CD14-positive monocyte (primary cell): ENCODE data around the gene VAT1L. TPM values are rescaled to one million over a fixed set of nuclear protein-coding genes. Genes with fewer than 3 reads are reported as not detected.

Experiments
- DNase-seq, 3 donors: peaks; one replicate each; pipeline ENCODE4 v3.0.0-alpha.2; 2011 to 2022
- H2AFZ ChIP-seq: 2 replicates; pipeline ENCODE4 v1.6.0; 2012; ENCODE audit warnings: mild to moderate bottlenecking, low read depth, low read length, inconsistent platforms; ENCODE audit not compliant: insufficient read depth, poor library complexity, severe bottlenecking
- H3K27ac ChIP-seq, 2 donors: 1 replicate in 1 of 2; 2 replicates in 1 of 2; pipeline ENCODE4 v1.5.1; 2012 to 2013; ENCODE audit warnings: low read length in 2 of 2, control low read depth in 1 of 2, inconsistent platforms in 1 of 2, low read depth in 1 of 2, mild to moderate bottlenecking in 1 of 2
- H3K27me3 ChIP-seq, 2 donors: one replicate each; pipeline versions ENCODE4 v1.6.0 to v1.6.1; 2011 to 2013; ENCODE audit warnings: low read length in 2 of 2; ENCODE audit not compliant: control insufficient read depth in 2 of 2, insufficient read depth in 2 of 2
- H3K36me3 ChIP-seq, 2 donors: replicated peaks in 1 of 2; 1 replicate in 1 of 2; 2 replicates in 1 of 2; pipeline versions ENCODE4 v1.5.1 to v1.6.1; 2012 to 2013; ENCODE audit warnings: low read length in 2 of 2, control low read depth in 1 of 2, inconsistent platforms in 1 of 2, mild to moderate bottlenecking in 1 of 2; ENCODE audit not compliant: insufficient read depth in 2 of 2, control insufficient read depth in 1 of 2
- H3K4me1 ChIP-seq, 2 donors: 1 replicate in 1 of 2; 2 replicates in 1 of 2; pipeline versions ENCODE4 v1.5.1 to v1.6.1; 2012 to 2013; ENCODE audit warnings: low read length in 2 of 2, control low read depth in 1 of 2, inconsistent platforms in 1 of 2, mild to moderate bottlenecking in 1 of 2, moderate library complexity in 1 of 2; ENCODE audit not compliant: insufficient read depth in 2 of 2, control insufficient read depth in 1 of 2
- H3K4me2 ChIP-seq: replicated peaks from 2 replicates; pipeline ENCODE3; 2012; ENCODE audit warnings: low read length, moderate library complexity, mild to moderate bottlenecking; ENCODE audit not compliant: poor library complexity, severe bottlenecking; ENCODE audit errors: extremely low read depth
- H3K4me3 ChIP-seq, 3 experiments: fragments of 200-600 bp in 1 of 3; sonication (generic) in 1 of 3; replicated peaks in 1 of 3; 1 replicate in 2 of 3; 2 replicates in 1 of 3; pipeline ENCODE4 v1.5.1; 2011 to 2013; ENCODE audit warnings: low read length in 3 of 3, mild to moderate bottlenecking in 3 of 3, control low read depth in 2 of 3, low read depth in 2 of 3, inconsistent platforms in 1 of 3, moderate library complexity in 1 of 3
- H3K79me2 ChIP-seq: 2 replicates; pipeline ENCODE4 v1.6.0; 2012; ENCODE audit warnings: mild to moderate bottlenecking, control low read depth, inconsistent platforms, low read length, moderate library complexity; ENCODE audit not compliant: insufficient read depth
- H3K9ac ChIP-seq: 2 replicates; pipeline ENCODE4 v1.6.0; 2017; ENCODE audit warnings: low read length, mild to moderate bottlenecking; ENCODE audit not compliant: insufficient read depth, poor library complexity, severe bottlenecking
- H3K9me3 ChIP-seq, 2 donors: replicated peaks in 1 of 2; 1 replicate in 1 of 2; 2 replicates in 1 of 2; pipeline versions ENCODE4 v1.5.1 to v1.6.1; 2012 to 2013; ENCODE audit warnings: low read length in 2 of 2, control low read depth in 1 of 2; ENCODE audit not compliant: control insufficient read depth in 1 of 2, insufficient read depth in 1 of 2
- H4K20me1 ChIP-seq: 2 replicates; pipeline ENCODE4 v1.6.0; 2012; ENCODE audit warnings: mild to moderate bottlenecking, low read length, control low read depth, moderate library complexity; ENCODE audit not compliant: insufficient read depth
- H3K27ac Mint-ChIP-seq, 7 donors: one replicate each; pipeline ENCODE4 v1.8.0; 2020; ENCODE audit warnings: mild to moderate bottlenecking in 7 of 7, mixed read lengths in 7 of 7, moderate library complexity in 6 of 7, inconsistent platforms in 2 of 7
- H3K27me3 Mint-ChIP-seq, 3 donors: one replicate each; pipeline ENCODE4 v1.8.0; 2021 to 2022; ENCODE audit warnings: low read depth in 3 of 3, mild to moderate bottlenecking in 3 of 3, mixed read lengths in 3 of 3, moderate library complexity in 3 of 3, inconsistent platforms in 1 of 3
- H3K36me3 Mint-ChIP-seq, 2 donors: one replicate each; pipeline ENCODE4 v1.8.0; 2020; ENCODE audit warnings: mixed read lengths in 2 of 2, inconsistent platforms in 1 of 2, mild to moderate bottlenecking in 1 of 2
- H3K4me1 Mint-ChIP-seq: one replicate; pipeline ENCODE4 v1.8.0; 2020; ENCODE audit warnings: mild to moderate bottlenecking, mixed read lengths
- H3K4me3 Mint-ChIP-seq, 2 donors: one replicate each; pipeline ENCODE4 v1.8.0; 2020; ENCODE audit warnings: mild to moderate bottlenecking in 2 of 2, mixed read lengths in 2 of 2, moderate library complexity in 1 of 2
- H3K9me3 Mint-ChIP-seq, 7 donors: one replicate each; pipeline ENCODE4 v1.8.0; 2020 to 2022; ENCODE audit warnings: mixed read lengths in 7 of 7, mild to moderate bottlenecking in 6 of 7, moderate library complexity in 6 of 7, inconsistent platforms in 2 of 7
- WGBS: methylation state at CpG from one replicate; pipeline ENCODE4 v1.1.5; 2013; ENCODE audit warnings: missing lambda C conversion rate; ENCODE audit not compliant: insufficient coverage; 5-methylcytosine and 5-hydroxymethylcytosine counted together
- intact Hi-C, 2 donors: fragments of 100-400 bp; cut with micrococcal nuclease; formaldehyde crosslinking; loops; one replicate each; pipeline versions ENCODE4 v1.15.0 to v1.15.1; 2023
- polyA plus RNA-seq, 3 donors: library from polyadenylated mRNA; depleted of rRNA in 1 of 3; unstranded in 2 of 3; stranded (reverse) in 1 of 3; fragments of 300-500 nt in 2 of 3; fragments of >200 nt in 1 of 3; fragmentation: Illumina TruSeq in 2 of 3; gene quantifications; 1 replicate in 2 of 3; 2 replicates in 1 of 3; pipeline ENCODE4 v1.2.3, GENCODE V29; 2012 to 2021
- TF ChIP-seq, protein P1 (sequence below): fragments of 200-600 bp; IDR thresholded peaks from one replicate; pipeline ENCODE4 v1.8.0; 2022; ENCODE audit warnings: antibody characterized with exemption, mild to moderate bottlenecking

The VAT1L gene
- polyA plus RNA-seq, 3 donors = not detected

DNA sequence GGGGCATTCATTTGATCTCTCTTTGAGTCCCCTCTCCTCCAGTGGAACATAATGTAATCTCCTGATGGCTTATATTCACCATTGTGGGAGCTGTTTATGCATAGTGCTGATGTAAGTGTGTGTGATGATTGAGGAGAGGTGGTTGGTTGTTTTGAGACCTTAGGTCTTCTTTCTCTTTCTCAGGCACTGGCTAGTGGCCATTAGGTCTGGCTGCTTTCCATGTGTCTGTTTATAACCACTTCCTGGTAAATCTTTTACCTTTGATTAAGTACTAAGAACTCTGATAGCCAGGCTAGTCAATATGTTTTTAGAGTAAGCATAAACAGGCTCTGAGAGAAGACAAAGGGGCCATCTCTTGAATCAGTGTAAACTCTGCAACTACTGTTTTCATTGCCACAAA lies 27.9 kb downstream of the VAT1L start:
- no peaks in the 10 kb centered on the region for H3K4me1 ChIP-seq
- TF ChIP-seq, protein P1, sequence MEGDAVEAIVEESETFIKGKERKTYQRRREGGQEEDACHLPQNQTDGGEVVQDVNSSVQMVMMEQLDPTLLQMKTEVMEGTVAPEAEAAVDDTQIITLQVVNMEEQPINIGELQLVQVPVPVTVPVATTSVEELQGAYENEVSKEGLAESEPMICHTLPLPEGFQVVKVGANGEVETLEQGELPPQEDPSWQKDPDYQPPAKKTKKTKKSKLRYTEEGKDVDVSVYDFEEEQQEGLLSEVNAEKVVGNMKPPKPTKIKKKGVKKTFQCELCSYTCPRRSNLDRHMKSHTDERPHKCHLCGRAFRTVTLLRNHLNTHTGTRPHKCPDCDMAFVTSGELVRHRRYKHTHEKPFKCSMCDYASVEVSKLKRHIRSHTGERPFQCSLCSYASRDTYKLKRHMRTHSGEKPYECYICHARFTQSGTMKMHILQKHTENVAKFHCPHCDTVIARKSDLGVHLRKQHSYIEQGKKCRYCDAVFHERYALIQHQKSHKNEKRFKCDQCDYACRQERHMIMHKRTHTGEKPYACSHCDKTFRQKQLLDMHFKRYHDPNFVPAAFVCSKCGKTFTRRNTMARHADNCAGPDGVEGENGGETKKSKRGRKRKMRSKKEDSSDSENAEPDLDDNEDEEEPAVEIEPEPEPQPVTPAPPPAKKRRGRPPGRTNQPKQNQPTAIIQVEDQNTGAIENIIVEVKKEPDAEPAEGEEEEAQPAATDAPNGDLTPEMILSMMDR = no peak
- H3K27me3 ChIP-seq = no peaks in the 10 kb centered on the region
- H3K27me3 Mint-ChIP-seq = peaks cover 0 to 1% (median 0%) of the 10 kb centered on the region in 3 donors
- H3K27ac Mint-ChIP-seq = no peak overlapping the region
- H3K9me3 Mint-ChIP-seq = peaks cover 0 to 3% (median 0%) of the 10 kb centered on the region in 7 donors
- H3K27ac ChIP-seq = no peak overlapping the region
- DNase-seq = no peak
- no peaks in the 10 kb centered on the region for H3K4me1 Mint-ChIP-seq
- H3K9ac ChIP-seq = no peak overlapping the region
- intact Hi-C loops = no loop called here
- H4K20me1 ChIP-seq = no peaks in the 10 kb centered on the region
- no peak overlapping the region for H2AFZ ChIP-seq
- no peaks in the 10 kb centered on the region for H3K9me3 ChIP-seq
- no peak overlapping the region for H3K4me3 Mint-ChIP-seq
- H3K36me3 ChIP-seq = no peaks in the 10 kb centered on the region
- no peaks in the 10 kb centered on the region for H3K36me3 Mint-ChIP-seq
- no peak overlapping the region for H3K4me3 ChIP-seq
- H3K79me2 ChIP-seq = no peaks in the 10 kb centered on the region
- no peak overlapping the region for H3K4me2 ChIP-seq

DNA sequence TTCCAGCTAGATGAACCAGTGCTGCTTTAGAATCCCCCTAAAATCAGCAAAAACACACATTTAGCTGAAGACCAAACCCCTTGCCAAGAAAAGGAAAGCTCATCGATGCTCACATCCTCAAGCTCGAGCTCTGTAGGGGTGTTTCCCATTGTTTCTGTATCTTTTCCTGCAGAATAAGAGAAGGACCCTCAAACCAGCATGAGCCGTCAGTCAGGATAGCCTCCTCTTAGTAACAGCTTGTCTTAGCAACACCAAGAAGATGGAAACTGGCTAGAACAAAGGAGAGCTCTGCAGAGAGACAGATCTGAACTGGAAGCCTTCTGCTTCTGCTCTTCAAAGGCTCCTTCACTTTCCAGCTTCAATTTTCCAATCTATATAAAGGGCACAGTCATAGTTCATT lies 32.0 kb downstream of the VAT1L start:
- no peak for DNase-seq
- Mint-ChIP-seq H3K9me3 (no peaks in the 10 kb centered on the region), H3K36me3 (no peaks in the 10 kb centered on the region), H3K4me1 (no peaks in the 10 kb centered on the region), H3K4me3 (no peak overlapping the region), H3K27ac (no peak overlapping the region), H3K27me3 (peaks cover 2 to 6% (median 5%) of the 10 kb centered on the region in 3 donors)
- Histone ChIP-seq H3K9ac (no peak overlapping the region), H3K27ac (no peak overlapping the region), H4K20me1 (no peaks in the 10 kb centered on the region), H3K4me1 (no peaks in the 10 kb centered on the region), H3K4me3 (no peak overlapping the region), H3K36me3 (no peaks in the 10 kb centered on the region), H3K79me2 (no peaks in the 10 kb centered on the region), H3K4me2 (no peak overlapping the region), H2AFZ (no peak overlapping the region), H3K27me3 (no peaks in the 10 kb centered on the region), H3K9me3 (no peaks in the 10 kb centered on the region)
- TF ChIP-seq, protein P1 = no peak
- intact Hi-C loops = no loop called here
- 10% methylated on average over 2 of the region's 3 CpGs for WGBS
